Measurements from ENCODE around the gene AP3B2.
A peak's percentile ranks its signal among the peaks of the same experiment; 100 is the strongest.
"Not testable (repeated sequence)": the region's sequence is repeated elsewhere in the genome, so short reads cannot be mapped to it uniquely, and the experiment has no call there.

The AP3B2 gene, protein sequence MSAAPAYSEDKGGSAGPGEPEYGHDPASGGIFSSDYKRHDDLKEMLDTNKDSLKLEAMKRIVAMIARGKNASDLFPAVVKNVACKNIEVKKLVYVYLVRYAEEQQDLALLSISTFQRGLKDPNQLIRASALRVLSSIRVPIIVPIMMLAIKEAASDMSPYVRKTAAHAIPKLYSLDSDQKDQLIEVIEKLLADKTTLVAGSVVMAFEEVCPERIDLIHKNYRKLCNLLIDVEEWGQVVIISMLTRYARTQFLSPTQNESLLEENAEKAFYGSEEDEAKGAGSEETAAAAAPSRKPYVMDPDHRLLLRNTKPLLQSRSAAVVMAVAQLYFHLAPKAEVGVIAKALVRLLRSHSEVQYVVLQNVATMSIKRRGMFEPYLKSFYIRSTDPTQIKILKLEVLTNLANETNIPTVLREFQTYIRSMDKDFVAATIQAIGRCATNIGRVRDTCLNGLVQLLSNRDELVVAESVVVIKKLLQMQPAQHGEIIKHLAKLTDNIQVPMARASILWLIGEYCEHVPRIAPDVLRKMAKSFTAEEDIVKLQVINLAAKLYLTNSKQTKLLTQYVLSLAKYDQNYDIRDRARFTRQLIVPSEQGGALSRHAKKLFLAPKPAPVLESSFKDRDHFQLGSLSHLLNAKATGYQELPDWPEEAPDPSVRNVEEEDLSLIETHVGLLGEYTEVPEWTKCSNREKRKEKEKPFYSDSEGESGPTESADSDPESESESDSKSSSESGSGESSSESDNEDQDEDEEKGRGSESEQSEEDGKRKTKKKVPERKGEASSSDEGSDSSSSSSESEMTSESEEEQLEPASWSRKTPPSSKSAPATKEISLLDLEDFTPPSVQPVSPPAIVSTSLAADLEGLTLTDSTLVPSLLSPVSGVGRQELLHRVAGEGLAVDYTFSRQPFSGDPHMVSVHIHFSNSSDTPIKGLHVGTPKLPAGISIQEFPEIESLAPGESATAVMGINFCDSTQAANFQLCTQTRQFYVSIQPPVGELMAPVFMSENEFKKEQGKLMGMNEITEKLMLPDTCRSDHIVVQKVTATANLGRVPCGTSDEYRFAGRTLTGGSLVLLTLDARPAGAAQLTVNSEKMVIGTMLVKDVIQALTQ

DNA sequence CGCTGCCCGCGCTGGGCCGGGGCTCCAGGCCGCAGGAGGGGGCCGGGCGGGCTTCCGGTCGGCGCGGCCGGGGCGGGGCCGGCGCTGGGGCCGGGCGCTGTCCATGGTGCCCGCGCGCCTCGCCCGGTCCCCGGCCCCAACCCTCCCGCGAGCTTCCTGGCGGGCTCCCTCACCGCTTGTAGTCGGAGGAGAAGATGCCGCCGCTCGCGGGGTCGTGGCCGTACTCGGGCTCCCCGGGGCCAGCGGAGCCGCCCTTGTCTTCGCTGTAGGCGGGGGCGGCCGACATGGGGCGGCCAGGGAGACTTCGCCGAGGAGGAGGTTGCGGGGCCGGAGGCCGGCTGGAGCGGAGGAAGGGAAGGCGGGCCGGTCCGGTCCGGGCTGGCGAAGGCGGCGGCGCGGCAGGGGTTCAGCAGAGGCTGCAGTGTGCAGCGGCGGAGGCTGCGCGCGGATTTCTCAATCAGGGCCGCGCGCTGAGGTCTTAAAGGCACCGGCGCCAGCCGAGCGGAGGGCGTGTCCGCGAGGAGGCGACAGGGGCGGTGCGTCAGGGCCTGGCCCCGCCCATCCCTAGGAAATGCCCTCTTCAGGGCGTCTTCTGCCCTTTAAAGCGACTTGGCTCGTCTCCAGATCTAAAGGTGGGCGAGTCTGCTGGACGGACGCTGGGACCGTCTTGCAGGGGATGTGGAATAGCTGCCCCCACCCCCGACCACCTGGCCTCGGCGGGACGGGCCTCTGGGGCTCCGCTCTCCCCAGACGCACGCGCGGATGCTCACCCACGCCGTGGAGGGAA lies at the start of gene AP3B2:
Gene AP3B2, minus strand, starts transcription at position 455 of the 787 bp plus-strand sequence. Its CDS starts 169 bp downstream, at position 286.
- peak; percentile 50 for DNase-seq (ENCODE audit: low read depth)

DNA sequence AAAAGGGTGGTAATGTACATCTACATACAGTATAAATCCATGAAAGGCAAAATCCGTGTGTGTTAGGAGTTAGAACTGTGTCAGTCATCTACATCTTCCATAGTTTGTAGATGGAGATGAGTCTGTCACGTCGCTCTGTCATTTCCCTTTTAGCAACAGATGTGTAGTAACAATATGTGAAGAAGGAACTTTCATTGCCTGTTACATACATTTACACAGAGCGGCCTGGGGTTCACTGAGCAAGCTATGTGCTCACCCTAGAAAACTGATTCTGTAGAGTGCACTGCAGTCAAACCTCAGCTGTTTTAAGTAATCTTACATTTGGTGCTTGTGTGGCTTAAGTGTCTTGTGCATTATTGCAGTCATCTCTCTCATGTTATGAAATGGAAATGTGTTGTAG lies 41.6 kb upstream of the AP3B2 start:
- no peak for DNase-seq (ENCODE audit: low read depth)

DNA sequence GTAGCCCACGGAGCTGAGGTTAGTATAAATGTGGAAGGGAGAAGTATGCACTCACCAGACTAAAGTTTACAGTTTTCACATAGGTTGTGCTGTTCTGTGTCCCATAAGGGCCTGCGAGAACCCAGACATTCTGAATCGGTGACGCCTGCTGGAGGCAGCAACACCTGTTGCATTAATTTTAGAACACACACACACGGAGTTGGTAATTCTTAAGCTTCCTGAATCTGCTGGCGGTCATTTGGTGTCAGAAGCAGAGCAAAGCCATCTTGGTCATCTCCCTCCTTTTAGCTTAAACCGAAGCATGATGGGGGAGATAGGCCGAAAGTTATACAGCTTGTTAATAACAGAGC lies 41.1 kb upstream of the AP3B2 start:
- no peak for DNase-seq (ENCODE audit: low read depth)

DNA sequence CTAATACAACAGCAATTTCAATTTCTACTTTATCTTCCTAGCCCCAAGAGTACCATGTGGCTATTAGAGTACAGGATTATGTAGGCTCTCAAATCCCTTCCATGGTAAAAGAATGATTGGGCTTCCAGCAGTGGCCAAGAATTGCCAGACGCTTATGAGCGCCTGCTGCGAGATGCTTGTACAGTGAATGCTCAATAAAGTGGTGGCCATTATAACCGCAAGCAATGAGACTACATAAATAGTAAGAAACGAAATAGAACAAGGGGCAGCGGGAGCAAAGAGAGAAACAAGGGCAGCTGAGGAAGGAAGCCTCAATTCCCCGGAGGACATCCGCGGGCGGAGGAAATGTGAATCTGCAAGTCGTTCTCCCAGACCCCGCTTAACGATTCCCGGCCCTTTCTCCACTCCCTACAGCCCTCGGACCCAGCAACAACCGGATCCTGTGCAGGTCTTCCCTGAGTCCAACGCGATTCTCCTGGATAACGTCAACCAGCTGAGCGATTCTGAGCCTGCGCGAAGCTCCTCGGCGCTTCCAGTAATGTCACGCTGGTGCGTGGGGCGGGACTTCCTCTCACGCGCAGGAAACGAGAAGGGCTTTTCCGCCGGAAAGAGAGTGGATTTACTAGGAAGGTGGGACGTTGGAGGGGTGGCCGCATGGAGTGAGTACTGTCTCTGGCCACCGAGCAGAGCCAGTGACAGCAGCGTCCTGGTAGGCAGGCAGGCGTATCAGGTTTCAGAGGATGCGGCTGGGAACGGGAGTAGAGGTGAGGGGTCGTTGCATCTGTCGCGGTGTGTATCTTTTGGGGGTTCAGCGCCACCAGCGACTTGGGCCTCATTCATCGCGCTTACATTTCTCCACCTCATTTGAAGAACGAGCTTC lies 40.5 kb upstream of the AP3B2 start:
- peak; percentile 74 for DNase-seq (ENCODE audit: low read depth)

DNA sequence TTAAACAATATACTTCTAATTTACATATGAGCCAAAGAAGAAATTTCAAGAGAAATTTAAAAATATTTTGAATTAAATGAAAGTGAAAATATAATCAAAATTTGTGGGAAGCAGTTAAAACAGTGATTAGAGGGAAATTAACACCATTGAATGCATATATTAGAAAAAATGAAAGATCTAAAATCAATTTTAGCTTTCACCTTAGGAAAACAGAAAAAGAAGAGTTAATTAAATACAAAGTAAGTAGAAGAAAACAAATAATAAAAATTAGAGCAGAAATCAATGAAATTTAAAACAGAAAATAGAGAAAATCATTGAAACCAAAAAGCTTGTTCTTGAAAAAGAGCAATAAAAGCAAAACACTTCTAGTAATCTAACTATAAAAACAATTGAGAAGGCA lies 38.6 kb upstream of the AP3B2 start:
- DNase-seq (ENCODE audit: low read depth): no peak

DNA sequence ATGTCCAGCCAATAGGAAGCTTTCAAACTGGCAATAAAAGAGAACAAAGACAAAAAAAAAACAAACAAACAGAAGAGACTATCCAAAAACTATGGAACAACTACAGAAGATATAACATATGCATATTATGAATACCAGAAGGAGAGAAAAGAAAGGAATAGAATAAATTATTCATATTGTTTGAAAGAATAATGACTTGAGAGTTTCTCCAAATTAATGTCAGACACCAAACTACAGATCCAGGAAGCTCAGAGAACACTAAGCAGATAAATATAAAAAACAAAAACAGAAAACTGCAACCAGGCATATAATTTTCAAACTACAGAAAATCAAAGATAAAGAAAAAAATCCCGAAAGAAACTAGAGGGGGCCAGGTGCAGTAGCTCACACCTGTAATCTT lies 34.1 kb upstream of the AP3B2 start:
- DNase-seq (ENCODE audit: low read depth): no peak

DNA sequence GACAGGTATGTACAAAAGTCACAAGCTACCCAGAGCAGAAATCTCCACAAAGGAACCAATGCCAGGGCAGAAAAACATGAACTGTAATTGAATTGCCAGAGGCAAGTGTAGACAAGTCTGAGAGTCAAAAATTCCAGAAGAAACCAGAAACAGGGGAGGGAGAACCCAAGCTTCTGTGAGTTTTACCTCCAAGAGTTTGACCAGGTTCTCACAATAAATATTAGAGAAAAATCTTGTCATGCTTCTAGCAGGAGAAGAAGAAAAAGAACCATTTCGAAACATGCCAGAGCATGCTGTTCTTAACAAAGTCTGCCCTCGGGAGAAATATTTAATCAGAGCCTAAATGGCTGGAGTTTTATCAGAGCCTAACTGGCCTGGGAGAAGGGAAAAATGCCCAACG lies 32.5 kb upstream of the AP3B2 start:
- DNase-seq (ENCODE audit: low read depth): no peak

DNA sequence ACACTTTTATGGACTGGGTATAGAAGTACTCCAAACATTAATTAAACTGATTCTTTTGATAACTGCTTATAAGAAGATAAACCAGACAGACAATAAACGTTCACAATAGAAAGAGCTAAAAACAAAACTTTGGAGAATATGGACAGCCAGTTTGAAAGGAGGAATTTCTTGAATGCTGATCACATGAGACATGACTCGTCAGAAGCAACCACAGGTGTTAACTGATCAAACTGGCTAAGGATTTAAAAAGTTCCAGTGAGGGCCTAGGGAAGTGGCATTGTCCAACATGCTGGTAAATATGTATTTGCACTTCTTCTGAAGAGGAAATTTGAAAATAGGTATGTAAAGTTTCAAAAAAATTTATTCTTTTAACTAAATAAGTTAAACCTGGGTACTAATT lies 29.4 kb upstream of the AP3B2 start:
- DNase-seq (ENCODE audit: low read depth): no peak

DNA sequence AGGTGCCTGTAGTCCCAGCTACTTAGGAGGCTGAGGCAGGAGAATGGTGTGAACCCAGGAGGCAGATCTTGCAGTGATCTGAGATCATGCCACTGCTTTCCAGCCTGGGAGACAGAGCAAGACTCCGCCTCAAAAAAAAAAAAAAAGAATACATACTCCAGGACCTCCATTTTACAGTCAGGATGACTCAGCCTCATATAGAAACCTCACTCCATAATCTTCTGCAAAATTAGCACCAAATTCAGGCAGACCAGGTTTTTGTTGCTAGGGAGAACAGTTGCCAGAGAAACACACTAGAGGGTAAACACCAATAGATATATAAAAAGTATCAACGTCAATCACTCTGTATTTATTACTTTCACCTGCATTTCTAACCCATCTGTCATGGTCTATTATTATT lies 28.3 kb upstream of the AP3B2 start:
- no peak for DNase-seq (ENCODE audit: low read depth)

DNA sequence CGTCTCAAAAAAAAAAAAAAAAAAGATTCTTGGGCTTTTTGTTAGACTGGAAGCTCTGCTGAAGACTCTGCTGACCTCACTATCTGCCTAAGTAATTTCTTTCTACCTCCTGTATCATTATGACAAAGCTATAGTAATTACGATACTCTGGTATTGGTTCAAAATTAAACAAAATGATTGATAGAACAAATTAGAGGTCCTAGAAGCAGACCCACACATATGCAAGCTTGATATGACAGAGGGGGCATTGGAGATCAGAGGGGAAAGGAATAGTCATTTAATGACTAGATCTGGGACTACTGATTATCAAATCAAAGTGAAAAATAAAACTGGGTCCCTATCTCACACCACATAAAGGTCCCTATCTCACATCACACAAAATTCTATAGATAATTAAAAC lies 21.9 kb upstream of the AP3B2 start:
- DNase-seq (ENCODE audit: low read depth): no peak

DNA sequence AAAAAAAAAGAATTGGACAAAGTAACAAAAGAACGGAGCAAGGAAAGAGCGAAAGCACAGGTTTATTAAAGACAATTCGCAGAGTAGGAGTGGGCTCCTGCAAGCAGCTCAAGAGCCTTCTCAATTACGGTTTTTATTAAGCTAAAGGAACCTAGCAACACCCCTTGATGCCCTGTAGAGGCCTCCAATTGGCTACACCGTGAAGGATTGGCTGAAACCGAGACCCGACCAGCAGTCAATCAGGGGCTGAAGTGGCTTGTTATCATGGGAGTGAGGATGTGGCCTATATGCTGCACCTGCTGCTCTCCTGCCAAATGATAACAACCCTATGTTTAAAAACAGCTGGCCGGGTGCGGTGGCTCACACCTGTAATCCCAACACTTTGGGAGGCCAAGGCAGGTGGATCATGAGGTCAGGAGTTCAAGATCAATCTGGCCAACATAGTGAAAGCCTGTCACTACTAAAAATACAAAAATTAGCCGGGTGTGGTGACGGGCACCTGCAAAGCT lies 20.4 kb upstream of the AP3B2 start:
- no peak for DNase-seq (ENCODE audit: low read depth)

DNA sequence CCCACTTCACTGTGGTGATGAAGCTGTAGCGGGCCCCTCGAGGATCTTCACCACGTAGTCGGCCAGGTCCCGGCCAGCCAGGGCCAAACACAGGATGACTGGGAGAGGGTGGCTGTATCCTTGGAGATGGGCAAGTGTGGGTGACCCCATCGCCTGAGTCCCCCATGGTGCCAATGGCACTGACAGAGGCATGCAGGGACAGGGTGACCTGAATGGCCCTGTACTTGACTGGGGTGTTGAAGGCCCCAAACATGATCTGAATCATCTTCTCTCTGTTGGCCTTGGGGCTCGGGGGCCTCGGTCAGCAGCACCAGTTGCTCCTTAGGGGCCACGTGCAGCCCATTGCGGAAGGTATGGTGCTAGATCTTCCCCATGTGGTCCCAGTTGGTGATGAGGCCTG lies 17.1 kb upstream of the AP3B2 start:
- DNase-seq (ENCODE audit: low read depth): no peak

DNA sequence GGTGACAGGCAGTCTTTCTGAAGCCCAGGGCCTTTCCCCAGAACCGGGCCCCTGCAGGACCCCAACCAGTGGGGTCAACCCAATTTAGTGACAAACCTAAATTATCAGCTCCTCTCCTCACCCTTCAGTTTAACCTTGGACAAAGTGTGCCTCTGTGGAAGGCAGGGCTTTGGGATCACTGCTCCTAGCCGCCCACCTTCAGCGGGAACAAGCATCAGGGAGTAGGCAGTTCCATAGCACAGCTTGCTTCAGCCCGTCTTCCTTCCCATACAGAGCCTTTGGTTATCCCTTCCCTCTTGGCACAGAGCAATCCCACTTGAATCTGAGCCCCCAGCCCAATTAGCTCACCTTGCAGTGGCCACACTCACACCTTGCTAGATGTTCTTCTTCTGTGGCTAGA lies 5.3 kb upstream of the AP3B2 start:
- DNase-seq (ENCODE audit: low read depth): no peak

DNA sequence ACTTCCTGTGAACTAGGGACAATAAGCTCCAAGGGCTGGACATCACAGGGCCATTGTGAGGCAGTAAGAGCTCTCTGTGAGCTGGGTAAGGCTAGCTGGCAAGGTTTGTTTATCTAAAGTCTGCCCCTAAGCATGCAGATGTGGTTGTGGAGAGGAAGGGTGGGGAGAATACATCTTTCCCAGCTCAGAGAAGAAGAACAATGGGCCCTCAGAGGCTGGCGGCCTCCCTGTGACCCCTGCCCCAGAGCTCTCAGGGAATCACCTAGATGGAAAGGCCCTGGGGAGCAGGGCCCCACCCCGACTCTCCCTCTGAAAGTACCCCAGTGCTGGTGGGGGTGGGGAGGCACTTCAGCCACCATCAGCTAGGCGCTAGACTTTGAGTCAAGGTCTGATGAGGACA lies 4.3 kb upstream of the AP3B2 start:
- no peak for DNase-seq (ENCODE audit: low read depth)

DNA sequence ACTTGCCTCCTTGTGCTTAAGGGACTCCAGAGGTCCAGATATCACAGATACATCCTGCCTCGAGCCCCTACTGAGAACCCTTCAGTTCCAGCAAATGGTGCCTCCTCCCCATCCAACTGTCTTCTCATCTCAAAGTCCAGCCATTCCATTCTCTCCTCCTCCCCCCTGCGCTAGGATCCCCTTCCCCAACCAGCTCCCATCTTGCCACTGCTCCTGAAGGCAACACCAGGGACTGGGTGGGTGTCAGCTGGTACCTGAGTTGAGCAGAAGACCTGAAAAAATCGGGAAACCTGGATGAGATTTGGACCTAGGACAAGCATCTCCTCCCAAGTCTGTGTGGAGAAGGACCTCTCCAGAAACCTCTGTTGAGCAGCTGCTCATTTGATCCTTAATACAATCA lies 2.4 kb upstream of the AP3B2 start:
- no peak for DNase-seq (ENCODE audit: low read depth)

DNA sequence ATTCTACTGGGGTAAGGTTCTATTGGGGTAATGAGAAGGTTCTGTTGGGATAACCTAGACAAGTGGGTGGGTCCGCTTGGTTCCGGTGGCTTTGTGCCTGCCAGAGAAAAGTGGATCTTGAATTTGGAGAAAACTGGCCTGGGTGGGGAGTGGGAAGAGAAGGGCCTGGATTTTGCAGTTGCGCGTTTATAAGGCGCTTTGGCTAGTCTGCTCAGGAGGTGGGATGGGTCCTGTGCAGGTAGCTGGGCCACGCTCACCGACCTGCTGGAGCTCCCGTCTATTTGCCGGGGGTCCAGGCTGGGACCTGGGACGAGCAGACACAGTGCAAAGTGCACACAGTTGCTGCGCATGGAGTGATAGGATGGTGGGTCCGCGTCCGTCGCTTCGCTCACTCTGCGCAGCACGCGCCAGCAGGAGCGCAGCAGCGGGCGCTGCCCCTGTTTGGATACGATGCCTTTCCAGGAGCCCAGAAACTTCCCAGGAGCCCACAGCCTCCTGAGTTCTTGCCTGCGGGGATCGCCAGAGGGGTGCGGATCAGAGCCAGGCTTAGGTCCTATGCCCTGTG lies 1.3 kb upstream of the AP3B2 start:
- no peak for DNase-seq (ENCODE audit: low read depth)

DNA sequence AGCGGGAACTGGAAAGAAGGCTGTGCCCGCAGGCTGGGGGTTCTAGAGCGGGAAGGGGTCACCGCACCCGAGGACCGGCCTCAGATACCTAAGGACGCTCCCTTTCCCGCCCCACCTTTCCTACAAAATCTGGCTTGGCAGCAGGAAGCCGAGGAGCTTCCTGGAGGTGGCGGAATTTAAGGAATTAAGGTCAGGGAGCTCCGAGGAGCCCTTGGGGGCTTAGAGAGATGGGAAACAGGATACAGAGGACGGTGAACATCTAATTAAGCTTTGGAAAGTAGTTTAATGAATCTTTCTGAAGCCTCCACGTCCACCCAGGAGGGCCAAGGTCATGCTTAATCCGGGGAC lies 507 bp upstream of the AP3B2 start:
- no peak for DNase-seq (ENCODE audit: low read depth)

DNA sequence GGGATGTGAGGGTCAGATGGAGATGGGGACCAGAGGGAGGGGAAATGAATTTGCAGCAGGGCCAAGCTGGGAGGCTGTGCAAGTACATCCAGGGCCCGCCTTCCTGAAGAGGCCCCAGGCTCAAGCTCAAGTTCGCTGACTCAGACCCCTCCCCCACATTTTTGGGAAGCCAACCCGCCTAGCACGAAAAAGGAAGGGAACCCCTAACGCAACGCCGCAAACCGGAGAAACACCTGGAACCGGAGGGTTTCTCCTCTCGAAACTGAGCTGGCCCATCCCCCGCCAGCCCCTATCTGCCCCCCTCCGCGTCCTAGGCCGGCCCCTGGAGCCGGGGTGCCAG lies 624 bp downstream of the AP3B2 start:
- DNase-seq (ENCODE audit: low read depth): no peak

DNA sequence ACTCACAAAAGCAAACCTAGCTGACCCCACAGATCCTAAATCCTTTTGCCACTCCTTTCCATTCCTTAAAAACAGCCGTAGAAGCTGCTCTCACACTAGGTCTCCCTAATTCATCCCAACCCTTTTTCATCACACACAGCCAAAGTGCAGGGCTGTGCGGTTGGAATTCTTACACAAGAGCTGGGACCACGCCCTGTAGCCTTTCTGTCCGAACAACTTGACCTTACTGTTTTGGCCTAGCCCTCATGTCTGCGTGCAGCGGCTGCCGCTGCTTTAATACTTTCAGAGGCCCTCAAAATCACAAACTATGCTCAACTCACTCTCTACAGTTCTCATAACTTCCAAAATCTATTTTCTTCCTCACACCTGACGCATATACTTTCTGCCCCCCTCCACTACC lies 3.8 kb downstream of the AP3B2 start:
- not testable (repeated sequence) for DNase-seq (ENCODE audit: low read depth)

DNA sequence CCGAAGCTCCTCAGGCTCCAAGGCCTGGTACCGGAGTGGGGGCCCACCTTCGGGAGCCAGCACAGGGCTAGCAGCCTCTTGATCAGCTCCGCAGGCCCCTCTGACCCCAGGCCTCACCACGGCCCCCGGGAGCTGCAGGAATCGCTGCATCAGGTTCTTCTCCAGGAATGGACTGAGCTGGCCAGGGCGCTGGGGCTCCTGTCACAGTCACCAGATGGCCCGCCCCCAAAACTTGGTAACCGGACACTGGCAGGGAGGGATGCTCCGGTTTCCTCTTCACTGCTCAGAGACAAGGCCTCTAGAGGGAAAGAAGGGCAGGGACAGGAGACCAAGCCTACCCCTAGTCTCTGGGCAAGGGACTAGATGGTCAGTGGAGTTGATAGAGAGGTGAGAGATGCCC lies 9.9 kb downstream of the AP3B2 start:
- DNase-seq (ENCODE audit: low read depth): no peak
